ENCODE data around the gene CASP2. TPM values are rescaled to one million over a fixed set of nuclear protein-coding genes. Genes with fewer than 3 reads are reported as not detected.
A peak's percentile ranks its signal among the peaks of the same experiment; 100 is the strongest.
"Not testable (repeated sequence)": the region's sequence is repeated elsewhere in the genome, so short reads cannot be mapped to it uniquely, and the experiment has no call there.

CASP2 gene
- total RNA-seq, 4 donors from 2014 or later = 8.8 to 24.6 (median 12.2) TPM

GRCh38 chr7:143285806-143286521 lies 2.2 kb upstream of the CASP2 start:
- 90 to 100% methylated on average over 4 to 5 of the region's 11 CpGs for WGBS, 2 donors
- Histone ChIP-seq H3K27ac (peak overlapping the region in 1 of 4 donors; percentile 4), H3K4me3 (no peak overlapping the region), H3K36me3 (no peaks in the 10 kb centered on the region), H3K4me1 (peaks cover 16 to 33% (median 17%) of the 10 kb centered on the region in 3 donors), H3K9me3 (no peaks in the 10 kb centered on the region), H3K27me3 (no peaks in the 10 kb centered on the region)
- no peak for DNase-seq
- no peak for TF ChIP-seq CTCF (IDR thresholded peaks at IDR 0.05)
- TF ChIP-seq POLR2A (IDR thresholded peaks at IDR 0.05) = no peak
- intact Hi-C loops (cut with DNase I) = no loop called here

GRCh38 chr7:143286522-143286890 lies 1.6 kb upstream of the CASP2 start:
- Histone ChIP-seq H3K27ac (no peak overlapping the region), H3K4me3 (no peak overlapping the region), H3K9me3 (no peaks in the 10 kb centered on the region), H3K4me1 (peaks cover 16 to 38% (median 17%) of the 10 kb centered on the region in 3 donors), H3K27me3 (no peaks in the 10 kb centered on the region), H3K36me3 (peaks cover 0 to 4% (median 0%) of the 10 kb centered on the region in 3 donors)
- WGBS, 2 donors = 84 to 96% methylated on average over 5 to 6 of the region's 6 CpGs
- DNase-seq = no peak
- TF ChIP-seq POLR2A (IDR thresholded peaks at IDR 0.05) (no peak), CTCF (IDR thresholded peaks at IDR 0.05) (no peak)
- intact Hi-C loops (cut with DNase I) = no loop called here

- peak in 1 of 4 donors; percentile 13 for TF ChIP-seq POLR2A (IDR thresholded peaks at IDR 0.05)
- TF ChIP-seq CTCF (IDR thresholded peaks at IDR 0.05) = no peak
- DNase-seq = no peak
- Histone ChIP-seq H3K4me1 (peaks cover 16 to 38% (median 17%) of the 10 kb centered on the region in 3 donors), H3K36me3 (peaks cover 0 to 13% (median 8%) of the 10 kb centered on the region in 3 donors), H3K27me3 (no peaks in the 10 kb centered on the region), H3K27ac (peak overlapping the region; percentile 88 to 96 (median 94)), H3K9me3 (no peaks in the 10 kb centered on the region), H3K4me3 (peak overlapping the region; percentile 4 to 96 (median 83))
- 72 to 81% methylated on average over 11 to 14 of the region's 17 CpGs for WGBS, 2 donors
- intact Hi-C loops (cut with DNase I) = no loop called here
These were observed 714 bp upstream of the CASP2 start for GRCh38 chr7:143287339-143287934.

GRCh38 chr7:143288836-143289235 lies 685 bp downstream of the CASP2 start:
- intact Hi-C loops (cut with DNase I) = no loop called here
- DNase-seq = no peak
- H3K4me1 ChIP-seq = peaks cover 16 to 38% (median 17%) of the 10 kb centered on the region in 3 donors
- no peaks in the 10 kb centered on the region for H3K9me3 ChIP-seq
- WGBS, 2 donors = 0 to 2% methylated on average over 9 to 11 of the region's 11 CpGs
- peak overlapping the region; percentile 88 to 96 (median 94) for H3K27ac ChIP-seq
- peak overlapping the region; percentile 69 to 96 (median 83) for H3K4me3 ChIP-seq
- no peaks in the 10 kb centered on the region for H3K27me3 ChIP-seq
- TF ChIP-seq POLR2A (IDR thresholded peaks at IDR 0.05) (no peak), CTCF (IDR thresholded peaks at IDR 0.05) (no peak)
- peaks cover 4 to 27% (median 16%) of the 10 kb centered on the region in 3 donors for H3K36me3 ChIP-seq

- Histone ChIP-seq H3K36me3 (peaks cover 8 to 33% (median 22%) of the 10 kb centered on the region in 3 donors), H3K4me1 (peaks cover 16 to 38% (median 17%) of the 10 kb centered on the region in 3 donors), H3K4me3 (peak overlapping the region; percentile 69 to 96 (median 83)), H3K9me3 (no peaks in the 10 kb centered on the region), H3K27ac (peak overlapping the region in 3 of 4 donors; percentile 88 to 96 (median 96)), H3K27me3 (no peaks in the 10 kb centered on the region)
- no peak for TF ChIP-seq CTCF (IDR thresholded peaks at IDR 0.05)
- WGBS, 2 donors = 13 to 14% methylated on average over 6 of the region's 6 CpGs
- DNase-seq = no peak
- intact Hi-C loops (cut with DNase I) = no loop called here
These were observed 1.3 kb downstream of the CASP2 start for GRCh38 chr7:143289421-143289820.

- H3K9me3 ChIP-seq; DNase-seq; intact Hi-C loops (cut with DNase I); H3K27me3 ChIP-seq: not testable (repeated sequence)
- H3K27ac ChIP-seq = peak overlapping the region in 3 of 4 donors; percentile 88 to 96 (median 96)
- H3K4me3 ChIP-seq = peak overlapping the region in 2 of 4 donors; percentile 76 to 90
- 0 to 49% methylated on average over 1 to 4 of the region's 4 CpGs for WGBS, 2 donors
- peaks cover 10 to 38% (median 25%) of the 10 kb centered on the region in 3 donors for H3K36me3 ChIP-seq
- H3K4me1 ChIP-seq = peaks cover 16 to 38% (median 17%) of the 10 kb centered on the region in 3 donors
These were observed 1.7 kb downstream of the CASP2 start for GRCh38 chr7:143289888-143290287.

Data from esophagus squamous epithelium (tissue), 5 donors.